Lower lobe of right lung (tissue), 2 donors: ENCODE measurements around the gene SMARCD3. TPM values are rescaled to one million over a fixed set of nuclear protein-coding genes. Genes with fewer than 3 reads are reported as not detected.

Source experiments
- ATAC-seq, 2 donors: fragments of 200-7000 bp; cut with Tn5 transposase; one replicate each; pipeline ENCODE4 v1.9.1; 2020 to 2022; ENCODE audit warnings: mild to moderate bottlenecking in 2 of 2, moderate library complexity in 2 of 2
- DNase-seq: peaks from one replicate; pipeline ENCODE4 v3.0.0-alpha.2; 2020
- H3K27ac ChIP-seq: fragments of 200-600 bp; one replicate; pipeline ENCODE4 v1.8.0; 2022
- H3K27me3 ChIP-seq: fragments of 200-600 bp; one replicate; pipeline ENCODE4 v1.8.0; 2022; ENCODE audit warnings: low read depth
- H3K36me3 ChIP-seq: fragments of 200-600 bp; one replicate; pipeline ENCODE4 v1.8.0; 2022; ENCODE audit warnings: mild to moderate bottlenecking
- H3K4me1 ChIP-seq: fragments of 200-600 bp; one replicate; pipeline ENCODE4 v1.8.0; 2022
- H3K4me3 ChIP-seq: fragments of 200-600 bp; one replicate; pipeline ENCODE4 v1.8.0; 2022; ENCODE audit warnings: mild to moderate bottlenecking
- H3K9me3 ChIP-seq: fragments of 200-600 bp; one replicate; pipeline ENCODE4 v1.8.0; 2022
- CTCF ChIP-seq: fragments of 200-600 bp; IDR thresholded peaks from one replicate; pipeline ENCODE4 v1.8.0; 2022; ENCODE audit warnings: antibody characterized with exemption, mild to moderate bottlenecking
- intact Hi-C: fragments of 100-400 bp; cut with DNase I; formaldehyde crosslinking; loops from one replicate; pipeline ENCODE4 v1.11.0; 2022
- total RNA-seq: library from RNA; stranded (reverse); fragmentation: NEBNext Ultra II Directional; extraction: Animal tissue kit (Norgen Biotek cat#: 25700); gene quantifications from one replicate; pipeline ENCODE4 v1.2.1, GENCODE V29; 2021
- donor health status: DM: no; HTN: yes; CAD: no; lungs with severe emphysema.

The SMARCD3 gene
- total RNA-seq, 1 donor from 2014 or later: 53.1 TPM

- no peak for TF ChIP-seq CTCF
- intact Hi-C loops: no loop called here
- no peaks in the 10 kb centered on the region for H3K9me3 ChIP-seq
- no peaks in the 10 kb centered on the region for H3K4me1 ChIP-seq
- no peak overlapping the region for H3K4me3 ChIP-seq
- DNase-seq (no peak), ATAC-seq (no peak)
- H3K27me3 ChIP-seq: peaks cover 29% of the 10 kb centered on the region
- no peak overlapping the region for H3K27ac ChIP-seq
- H3K36me3 ChIP-seq: no peaks in the 10 kb centered on the region
Measured at GRCh38 chr7:151205730-151206129, 42.8 kb downstream of the SMARCD3 start.

- TF ChIP-seq CTCF: no peak
- intact Hi-C loops: no loop called here
- Histone ChIP-seq H3K36me3 (no peaks in the 10 kb centered on the region), H3K27me3 (peaks cover 32% of the 10 kb centered on the region), H3K27ac (no peak overlapping the region), H3K9me3 (no peaks in the 10 kb centered on the region), H3K4me3 (no peak overlapping the region), H3K4me1 (no peaks in the 10 kb centered on the region)
- ATAC-seq (no peak), DNase-seq (no peak)
Measured at GRCh38 chr7:151204383-151205032, 44.0 kb downstream of the SMARCD3 start.

DNA sequence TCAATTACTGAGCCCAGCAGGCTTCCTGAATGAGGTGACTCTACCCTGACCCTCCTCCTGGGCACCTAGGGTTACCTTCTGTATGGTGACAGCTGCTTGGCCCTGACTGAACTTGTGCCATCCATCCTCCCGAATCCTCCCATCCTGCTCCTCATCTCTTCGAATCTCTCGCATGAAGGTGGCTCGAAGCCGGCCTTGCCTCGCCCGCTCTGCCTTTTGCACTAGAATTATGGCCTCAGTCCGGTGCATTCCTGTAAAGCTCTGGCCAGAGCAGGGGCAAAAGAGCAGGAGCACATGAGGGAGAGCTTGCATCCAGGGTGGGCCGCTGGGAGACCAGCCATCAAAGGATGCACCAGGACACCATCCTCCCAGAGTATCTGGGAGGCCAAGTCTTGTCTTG, 45.7 kb downstream of the SMARCD3 start:
- DNase-seq (no peak), ATAC-seq (no peak)
- H3K4me3 ChIP-seq: no peak overlapping the region
- no peaks in the 10 kb centered on the region for H3K9me3 ChIP-seq
- H3K4me1 ChIP-seq: no peaks in the 10 kb centered on the region
- H3K27ac ChIP-seq: no peak overlapping the region
- TF ChIP-seq CTCF: no peak
- H3K27me3 ChIP-seq: peaks cover 40% of the 10 kb centered on the region
- no peaks in the 10 kb centered on the region for H3K36me3 ChIP-seq
- intact Hi-C loops: no loop called here

- H3K4me3 ChIP-seq: no peak overlapping the region
- no peak for TF ChIP-seq CTCF
- no peaks in the 10 kb centered on the region for H3K36me3 ChIP-seq
- no peaks in the 10 kb centered on the region for H3K4me1 ChIP-seq
- no peaks in the 10 kb centered on the region for H3K9me3 ChIP-seq
- DNase-seq (no peak), ATAC-seq (no peak)
- H3K27me3 ChIP-seq: peaks cover 37% of the 10 kb centered on the region
- H3K27ac ChIP-seq: no peak overlapping the region
- intact Hi-C loops: no loop called here
Measured at GRCh38 chr7:151201751-151202150, 46.7 kb downstream of the SMARCD3 start.

GRCh38 chr7:151201344-151201743, 47.1 kb downstream of the SMARCD3 start:
- no peak for ATAC-seq

More at GRCh38 chr7:151201344-151201743, 47.1 kb downstream of the SMARCD3 start:
- H3K36me3 ChIP-seq: no peaks in the 10 kb centered on the region
- intact Hi-C loops: no loop called here
- no peaks in the 10 kb centered on the region for H3K9me3 ChIP-seq
- H3K4me3 ChIP-seq: no peak overlapping the region
- no peak overlapping the region for H3K27ac ChIP-seq
- peaks cover 34% of the 10 kb centered on the region for H3K27me3 ChIP-seq
- no peaks in the 10 kb centered on the region for H3K4me1 ChIP-seq
- DNase-seq: no peak
- no peak for TF ChIP-seq CTCF
